ENCODE results near the gene USH1G. TPM values are rescaled to one million over a fixed set of nuclear protein-coding genes. Genes with fewer than 3 reads are reported as not detected.

The USH1G gene
- total and polyA plus RNA-seq, 2 of the 13 experiments (the other 11 are each of a cell fraction or from before 2014, with no cell fraction given), result 0.04 TPM; not detected in 1

DNA sequence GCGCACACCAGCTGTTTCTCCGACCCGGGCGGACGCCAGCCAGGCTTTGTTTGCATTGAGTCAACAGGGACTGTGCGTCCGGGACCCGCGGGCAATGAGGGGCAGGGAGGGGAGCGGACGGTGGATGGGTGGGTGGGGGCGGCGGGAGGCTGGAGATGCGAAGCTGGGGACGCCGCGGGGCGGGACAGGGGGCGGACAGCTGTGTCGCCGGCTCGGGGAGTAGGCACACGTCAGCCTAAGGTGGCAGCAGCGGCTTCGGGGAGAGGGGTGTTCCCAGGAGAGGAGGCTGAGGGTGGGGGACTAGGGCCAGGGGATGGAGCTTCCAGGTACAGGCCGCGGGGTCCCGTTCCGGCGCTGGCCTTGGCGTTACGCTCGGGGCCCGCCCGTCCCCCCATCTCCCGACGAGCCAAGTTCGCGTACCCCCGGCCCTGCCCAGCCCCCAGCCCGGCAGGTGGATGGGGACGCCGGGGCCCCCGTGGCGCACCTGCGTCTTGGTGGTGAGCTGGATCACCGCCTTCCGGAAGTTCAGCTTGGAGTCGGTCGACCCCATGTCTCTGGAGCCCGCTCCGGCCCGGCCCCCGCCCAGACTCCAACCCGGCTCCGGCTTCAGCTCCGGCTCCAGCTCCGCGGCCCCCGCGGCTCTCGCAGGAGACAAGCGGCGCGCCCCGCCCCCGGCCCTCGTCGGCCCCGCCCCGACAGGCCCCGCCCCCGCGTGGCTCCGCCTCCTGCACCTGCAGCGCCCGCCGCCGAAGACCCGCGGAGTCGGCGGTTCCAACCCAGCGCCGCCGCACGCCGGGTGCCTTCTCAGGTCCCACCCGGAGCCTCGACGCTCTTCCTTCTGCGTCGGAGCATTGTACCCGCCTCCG is 49.3 kb upstream of the USH1G start, which contains the start of gene HID1 (continued):
- TF ChIP-seq NFKB2 (CRISPR knock-in tag; IDR thresholded peaks at IDR 0.05; ENCODE audit: borderline replicate concordance) (no peak), HOXA3 (CRISPR knock-in tag; IDR thresholded peaks at IDR 0.05) (peak; percentile 61), SIX1 (CRISPR knock-in tag; IDR thresholded peaks at IDR 0.05; ENCODE audit: borderline replicate concordance) (no peak), ZBTB2 (CRISPR knock-in tag; IDR thresholded peaks at IDR 0.05; ENCODE audit: low read depth) (peak; percentile 59; the same call in 1 of the 2 replicates), RXRB (CRISPR knock-in tag; IDR thresholded peaks at IDR 0.05; ENCODE audit: borderline replicate concordance) (peak; percentile 49; the same call in 1 of the 2 replicates), ZNF564 (CRISPR knock-in tag; IDR thresholded peaks at IDR 0.05) (no peak), AKNA (CRISPR knock-in tag; IDR thresholded peaks at IDR 0.05; ENCODE audit: borderline replicate concordance) (no peak), ADNP (CRISPR knock-in tag; IDR thresholded peaks at IDR 0.05) (no peak), HINFP (CRISPR knock-in tag; IDR thresholded peaks at IDR 0.05; ENCODE audit: low read depth) (peak; percentile 94), ATF2 (CRISPR knock-in tag; IDR thresholded peaks at IDR 0.05) (peak; percentile 23; the same call in 1 of the 2 replicates), ZFP36L2 (CRISPR knock-in tag; IDR thresholded peaks at IDR 0.05) (no peak), HNRNPL (IDR thresholded peaks at IDR 0.05; ENCODE audit: low read depth, low read length) (peak; percentile 93; the same call in 1 of the 2 replicates), RFXAP (CRISPR knock-in tag; IDR thresholded peaks at IDR 0.05; ENCODE audit: borderline replicate concordance) (0 out of 2 replicates have a peak, but pooled peaks have one; percentile 32), ELF3 (CRISPR knock-in tag; IDR thresholded peaks at IDR 0.05) (0 out of 2 replicates have a peak, but pooled peaks have one; percentile 34), RFXANK (CRISPR knock-in tag; IDR thresholded peaks at IDR 0.05) (0 out of 2 replicates have a peak, but pooled peaks have one; percentile 19), CEBPB (IDR thresholded peaks at IDR 0.05; ENCODE audit: borderline replicate concordance, low read depth, low read length) (no peak), JUNB (CRISPR knock-in tag; IDR thresholded peaks at IDR 0.05; ENCODE audit: borderline replicate concordance) (no peak)
- TF ChIP-seq, protein P1, sequence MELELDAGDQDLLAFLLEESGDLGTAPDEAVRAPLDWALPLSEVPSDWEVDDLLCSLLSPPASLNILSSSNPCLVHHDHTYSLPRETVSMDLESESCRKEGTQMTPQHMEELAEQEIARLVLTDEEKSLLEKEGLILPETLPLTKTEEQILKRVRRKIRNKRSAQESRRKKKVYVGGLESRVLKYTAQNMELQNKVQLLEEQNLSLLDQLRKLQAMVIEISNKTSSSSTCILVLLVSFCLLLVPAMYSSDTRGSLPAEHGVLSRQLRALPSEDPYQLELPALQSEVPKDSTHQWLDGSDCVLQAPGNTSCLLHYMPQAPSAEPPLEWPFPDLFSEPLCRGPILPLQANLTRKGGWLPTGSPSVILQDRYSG (CRISPR knock-in tag; IDR thresholded peaks at IDR 0.05), result peak; percentile 28; the same call in 1 of the 2 replicates

Measured in HepG2 (cell line).